Left hindlimb (tissue), 1 donor: ENCODE measurements around the gene GGN.
"Not testable (repeated sequence)": the region's sequence is repeated elsewhere in the genome, so short reads cannot be mapped to it uniquely, and the experiment has no call there.

ENCODE experiments used
- DNase-seq: peaks from one replicate; pipeline ENCODE4 v3.0.0-alpha.2; 2018

The GGN gene

GRCh38 chr19:38386300-38386970 is 1.4 kb downstream of the GGN start:
- DNase-seq, result no peak

GRCh38 chr19:38385804-38386257 is 2.0 kb downstream of the GGN start:
- DNase-seq, result no peak

- DNase-seq, result no peak
Measured at GRCh38 chr19:38385057-38385803, 2.6 kb downstream of the GGN start.

GRCh38 chr19:38384209-38385027 is 3.4 kb downstream of the GGN start:
- no peak for DNase-seq

GRCh38 chr19:38383743-38384142 is 4.1 kb downstream of the GGN start:
- DNase-seq, result no peak

GRCh38 chr19:38383184-38383583 is 4.7 kb downstream of the GGN start:
- no peak for DNase-seq

GRCh38 chr19:38381138-38381537 is 6.7 kb downstream of the GGN start:
- DNase-seq, result no peak

GRCh38 chr19:38378866-38379265 is 9.0 kb downstream of the GGN start:
- DNase-seq, result no peak

GRCh38 chr19:38377052-38377451 is 10.8 kb downstream of the GGN start:
- no peak for DNase-seq

GRCh38 chr19:38376576-38376975 is 11.3 kb downstream of the GGN start:
- no peak for DNase-seq

GRCh38 chr19:38375748-38376147 is 12.1 kb downstream of the GGN start:
- DNase-seq, result no peak

- no peak for DNase-seq
Measured at GRCh38 chr19:38375098-38375493, 12.7 kb downstream of the GGN start.

GRCh38 chr19:38374332-38375097 is 13.3 kb downstream of the GGN start, which contains the start of gene PSMD8:
TSS of gene PSMD8 (plus strand) at chr19:38374571. CDS start at chr19:38374602, 31 bp downstream.
- DNase-seq, result peak; percentile 99

- DNase-seq, result no peak
Measured at GRCh38 chr19:38373907-38374331, 13.9 kb downstream of the GGN start.

GRCh38 chr19:38371081-38371480 is 16.8 kb downstream of the GGN start:
- no peak for DNase-seq

GRCh38 chr19:38370299-38370698 is 17.5 kb downstream of the GGN start:
- no peak for DNase-seq

GRCh38 chr19:38369584-38369983 is 18.2 kb downstream of the GGN start:
- DNase-seq, result no peak

GRCh38 chr19:38367041-38367440 is 20.8 kb downstream of the GGN start:
- DNase-seq, result no peak

- DNase-seq, result not testable (repeated sequence)
Measured at GRCh38 chr19:38362946-38363688, 24.7 kb downstream of the GGN start.

GRCh38 chr19:38362076-38362945 is 25.5 kb downstream of the GGN start:
- DNase-seq, result peak; percentile 64

- DNase-seq, result peak; percentile 87
Measured at GRCh38 chr19:38361633-38362075, 26.2 kb downstream of the GGN start.
